K562 (cell line): ENCODE measurements around the gene ARL3. TPM values are rescaled to one million over a fixed set of nuclear protein-coding genes. Genes with fewer than 3 reads are reported as not detected.
A peak's percentile ranks its signal among the peaks of the same experiment; 100 is the strongest.
"Not testable (repeated sequence)": the region's sequence is repeated elsewhere in the genome, so short reads cannot be mapped to it uniquely, and the experiment has no call there.

ENCODE experiments used
- ATAC-seq: fragments of 200-7000 bp; cut with Tn5 transposase; 3 replicates; pipeline ENCODE4 v1.9.1; 2020; ENCODE audit warnings: moderate library complexity
- BruUV-seq: library from RNA; stranded (reverse); fragments of 400-500 nt; replicated peaks from 2 replicates; lab custom pipeline; 2021; lab: Mats Ljungman, UMichigan
- CTCF ChIA-PET: fragments of 300-600 bp; formaldehyde crosslinking; extraction: SDS; loops from one replicate; lab custom pipeline; 2021; ENCODE audit warnings: low intra/inter-chr PET ratio; lab: Yijun Ruan, JAX
- POLR2A ChIA-PET: fragments of 300-600, 350-650 bp; sonication (Branson Sonifier 250); formaldehyde crosslinking; extraction: SDS; loops from one replicate; lab custom pipeline; 2021; ENCODE audit warnings: antibody characterized with exemption, inconsistent platforms; lab: Yijun Ruan, JAX
- DNase-seq, 4 experiments: peaks; one replicate each; pipeline versions ENCODE4 v3.0.0 to v3.0.0-alpha.2; 2011 to 2018; ENCODE audit warnings: low spot score in 3 of 4, mixed read lengths in 3 of 4; ENCODE audit errors: extremely low read depth in 1 of 4
- FAIRE-seq: peaks from 2 replicates; lab custom pipeline; 2011; peaks lifted over from hg19 to GRCh38; lab: Jason Lieb, UNC
- H2AFZ ChIP-seq: 2 replicates; pipeline ENCODE4 v1.6.0; 2011; ENCODE audit warnings: low read depth, low read length, control low read depth, inconsistent platforms
- H3K27ac ChIP-seq: fragments of 200-600 bp; 3 replicates; pipeline ENCODE4 v1.8.0; 2011; ENCODE audit warnings: low read depth, mild to moderate bottlenecking, control low read depth, inconsistent platforms, low read length, moderate library complexity, mixed read lengths; ENCODE audit errors: extremely low read depth
- H3K27me3 ChIP-seq, 2 experiments: fragments of 300-600 bp in 1 of 2; 2 replicates in 1 of 2; 3 replicates in 1 of 2; pipeline versions ENCODE4 v1.6.0 to v1.8.0; 2011; ENCODE audit warnings: inconsistent platforms in 2 of 2, low read length in 2 of 2, mild to moderate bottlenecking in 1 of 2, mixed read lengths in 1 of 2, moderate library complexity in 1 of 2; ENCODE audit not compliant: control insufficient read depth in 2 of 2, insufficient read depth in 2 of 2
- H3K36me3 ChIP-seq: fragments of 300-600 bp; 3 replicates; pipeline ENCODE4 v1.8.0; 2011; ENCODE audit warnings: mild to moderate bottlenecking, low read length, inconsistent platforms; ENCODE audit not compliant: control insufficient read depth, insufficient read depth
- H3K4me1 ChIP-seq, 2 experiments: fragments of 200-600 bp in 1 of 2; replicated peaks in 1 of 2; 2 replicates in 1 of 2; 3 replicates in 1 of 2; pipeline versions ENCODE4 v1.5.1 to v1.8.0; 2011; ENCODE audit warnings: inconsistent platforms in 2 of 2, low read length in 2 of 2, mild to moderate bottlenecking in 1 of 2, mixed read lengths in 1 of 2, moderate library complexity in 1 of 2; ENCODE audit not compliant: control insufficient read depth in 2 of 2, insufficient read depth in 2 of 2
- H3K4me2 ChIP-seq: 2 replicates; pipeline ENCODE4 v1.6.1; 2011; ENCODE audit warnings: low read length, control low read depth, inconsistent platforms, mixed read lengths; ENCODE audit not compliant: insufficient read depth
- H3K4me3 ChIP-seq: fragments of 200-600 bp; sonication (generic), shearing (Covaris generic); 2 replicates; pipeline ENCODE4 v1.5.1; 2016; ENCODE audit warnings: control low read depth, inconsistent platforms
- H3K79me2 ChIP-seq: fragments of 200-600 bp; 3 replicates; pipeline ENCODE4 v1.8.0; 2011; ENCODE audit warnings: low read length, inconsistent platforms; ENCODE audit not compliant: control insufficient read depth, insufficient read depth
- H3K9ac ChIP-seq, 2 experiments: 2 replicates each; pipeline versions ENCODE4 v1.6.0 to v1.6.1; 2011; ENCODE audit warnings: low read depth in 2 of 2, low read length in 2 of 2, control low read depth in 1 of 2, inconsistent platforms in 1 of 2, mild to moderate bottlenecking in 1 of 2, mixed read lengths in 1 of 2; ENCODE audit not compliant: insufficient read depth in 1 of 2
- H3K9me1 ChIP-seq: one replicate; pipeline ENCODE4 v1.6.0; 2011; ENCODE audit warnings: inconsistent platforms, mild to moderate bottlenecking, low read length, moderate library complexity; ENCODE audit not compliant: control insufficient read depth, insufficient read depth
- H3K9me3 ChIP-seq: replicated peaks from 2 replicates; pipeline ENCODE4 v1.5.1; 2011; ENCODE audit warnings: low read depth, low read length, inconsistent platforms; ENCODE audit not compliant: control insufficient read depth, insufficient read depth
- H4K20me1 ChIP-seq: replicated peaks from 2 replicates; pipeline ENCODE4 v1.6.1; 2011; ENCODE audit warnings: low read length, inconsistent platforms, mixed read lengths; ENCODE audit not compliant: control insufficient read depth, insufficient read depth
- PCBP1 ChIP-seq: fragments of 200-400 bp; formaldehyde crosslinking; IDR thresholded peaks from 2 replicates; pipeline ENCODE4 v1.6.1; 2018; ENCODE audit warnings: mild to moderate bottlenecking, low read depth, low read length; ENCODE audit not compliant: poor library complexity, severe bottlenecking
- TGIF2 ChIP-seq: sonication (generic); formaldehyde crosslinking; IDR thresholded peaks from 2 replicates; pipeline ENCODE4 v1.8.1; 2022; ENCODE audit warnings: mild to moderate bottlenecking, missing genetic modification reagents, moderate library complexity
- ZFP36 ChIP-seq: fragments of 150-350 bp; IDR thresholded peaks from 2 replicates; pipeline ENCODE4 v1.6.1; 2018; ENCODE audit warnings: low read length, low read depth; ENCODE audit not compliant: partially characterized antibody
- ZNF316 ChIP-seq: fragments of 450-650 bp; IDR thresholded peaks from 2 replicates; pipeline ENCODE4 v1.6.1; 2016
- whole genome bisulfite sequencing: fragments of 100-300 bp; shearing (Covaris generic); methylation state at CpG from one replicate; pipeline ENCODE4 v1.1.6; 2016; ENCODE audit warnings: low coverage, mixed read lengths; ENCODE audit not compliant: insufficient coverage; ENCODE audit errors: missing lambda C conversion rate; 5-methylcytosine and 5-hydroxymethylcytosine counted together
- in situ Hi-C: fragments of 300-500 bp; cut with MboI; formaldehyde crosslinking; loops from 4 replicates; pipeline ENCODE4 v1.15.0; 2018; ENCODE audit warnings: inconsistent platforms, mixed read lengths
- intact Hi-C: fragments of 100-400 bp; cut with micrococcal nuclease; formaldehyde crosslinking; loops from 2 replicates; pipeline ENCODE4 v1.14.2; 2022
- polyA plus RNA-seq, 8 experiments: library from polyadenylated mRNA; depleted of rRNA in 4 of 8; stranded (reverse) in 5 of 8; unstranded in 3 of 8; fragments of >200 nt; fragmentation: Nextera tagmentation in 2 of 8; fragmentation: Illumina TruSeq in 1 of 8; extraction: Ambion mirVana in 2 of 8; extraction: Trizol in 1 of 8; gene quantifications; 2 replicates each; pipeline versions ENCODE4 v1.2.1 to v1.2.3, GENCODE V29; 2011 to 2014; ENCODE audit warnings: inconsistent platforms in 1 of 8, missing spikeins in 1 of 8
- total RNA-seq, 7 experiments: library from RNA; depleted of rRNA in 6 of 7; stranded (reverse); fragments of >200 nt in 6 of 7; fragmentation: Illumina TruSeq in 2 of 7; extraction: Trizol in 2 of 7; gene quantifications; 2 replicates each; pipeline versions ENCODE4 v1.2.1 to v1.2.3, GENCODE V29; 2011 to 2021; ENCODE audit warnings: low replicate concordance in 1 of 7

ARL3 gene
- total and polyA plus RNA-seq, 9 of the 15 experiments (the other 6 are each of a cell fraction or from before 2014, with no cell fraction given): 2.9 to 8.9 (median 4.8) TPM

- Histone ChIP-seq H3K4me1 (peaks cover 15 to 28% of the 10 kb centered on the region in 2 experiments), H3K4me2 (no peak overlapping the region), H3K27me3 (no peaks in the 10 kb centered on the region), H3K9me1 (no peaks in the 10 kb centered on the region), H3K36me3 (no peaks in the 10 kb centered on the region), H3K9me3 (no peaks in the 10 kb centered on the region), H4K20me1 (no peaks in the 10 kb centered on the region), H3K79me2 (no peaks in the 10 kb centered on the region), H2AFZ (no peak overlapping the region), H3K27ac (no peak overlapping the region), H3K9ac (0 out of 4 replicates have a peak overlapping the region, but pooled peaks of 1 of the 2 experiments have one; percentile 26), H3K4me3 (no peak overlapping the region)
- no peak for FAIRE-seq
- ChIA-PET POLR2A (no interaction called here), CTCF (no interaction called here)
- WGBS: 78% methylated on average over 5 of the region's 10 CpGs
- in situ Hi-C loops (no loop called here), intact Hi-C loops (no loop called here)
- no TSS peak for BruUV-seq
- DNase-seq: no peak
- TF ChIP-seq ZFP36 (peak; percentile 10), PCBP1 (no peak), TGIF2 (CRISPR knock-in tag) (no peak)
- TF ChIP-seq, all 486 proteins: peak for 1
- ATAC-seq: no peak
Measured at GRCh38 chr10:102668326-102669107, 45.7 kb downstream of the ARL3 start.

GRCh38 chr10:102667411-102667810, 46.8 kb downstream of the ARL3 start:
- H3K79me2 ChIP-seq, H3K9me3 ChIP-seq, H3K9ac ChIP-seq, ATAC-seq, H3K4me3 ChIP-seq, H3K27me3 ChIP-seq, H2AFZ ChIP-seq, H3K27ac ChIP-seq, H3K4me2 ChIP-seq, H3K9me1 ChIP-seq, H3K36me3 ChIP-seq, H4K20me1 ChIP-seq, FAIRE-seq, in situ Hi-C loops, CTCF ChIA-PET, intact Hi-C loops, BruUV-seq, DNase-seq: not testable (repeated sequence)
- H3K4me1 ChIP-seq: peaks cover 11 to 22% of the 10 kb centered on the region in 2 experiments
- WGBS: no CpG with 5 or more reads among the region's 4 CpGs
- peak; percentile 49 for TF ChIP-seq ZNF316
- POLR2A ChIA-PET: interaction anchor here (0.6 kb wide), 1 partner anchor 70 kb away, joined by 3 read pairs; no protein-coding TSS in a partner anchor
